Neural cell (in vitro differentiated cells): Measurements from ENCODE around the gene NSUN4.

Experiments
- CTCF ChIP-seq: fragments of 450-650 bp; IDR thresholded peaks from 2 replicates; pipeline ENCODE4 v1.5.1; 2014; ENCODE audit warnings: antibody characterized with exemption, mild to moderate bottlenecking, moderate library complexity; ENCODE audit not compliant: poor library complexity, severe bottlenecking
- EP300 ChIP-seq: fragments of 450-650 bp; conservative IDR thresholded peaks from 2 replicates; pipeline ENCODE4 v1.6.1; 2014; ENCODE audit warnings: antibody characterized with exemption, mild to moderate bottlenecking, moderate library complexity; ENCODE audit not compliant: poor library complexity, severe bottlenecking
- EZH2 ChIP-seq: fragments of 200-600, 300-800 bp; shearing (Covaris generic), sonication (generic); IDR thresholded peaks from 2 replicates; pipeline ENCODE4 v1.6.1; 2014; ENCODE audit warnings: antibody characterized with exemption, low read length, borderline replicate concordance, mild to moderate bottlenecking; ENCODE audit not compliant: insufficient read depth, poor library complexity, severe bottlenecking
- MXI1 ChIP-seq: fragments of 450-650 bp; conservative IDR thresholded peaks from 2 replicates; pipeline ENCODE4 v1.6.1; 2014; ENCODE audit warnings: antibody characterized with exemption, mild to moderate bottlenecking; ENCODE audit not compliant: poor library complexity, severe bottlenecking
- POLR2AphosphoS5 ChIP-seq: IDR thresholded peaks from 2 replicates; pipeline ENCODE4 v1.6.1; 2012
- RAD21 ChIP-seq: fragments of 450-650 bp; conservative IDR thresholded peaks from 2 replicates; pipeline ENCODE4 v1.6.1; 2014; ENCODE audit warnings: antibody characterized with exemption, mild to moderate bottlenecking, moderate library complexity
- REST ChIP-seq: IDR thresholded peaks from 2 replicates; pipeline ENCODE4 v1.6.1; 2012; ENCODE audit warnings: borderline replicate concordance
- SMC3 ChIP-seq: fragments of 450-650 bp; conservative IDR thresholded peaks from 2 replicates; pipeline ENCODE4 v1.6.1; 2014; ENCODE audit warnings: antibody characterized with exemption, mild to moderate bottlenecking, moderate library complexity; ENCODE audit not compliant: poor library complexity
- TAF1 ChIP-seq: IDR thresholded peaks from 2 replicates; pipeline ENCODE4 v1.6.1; 2012; ENCODE audit warnings: low read depth

GRCh38 chr1:46343705-46344104, 3.1 kb downstream of the NSUN4 start:
- TF ChIP-seq CTCF (no peak), POLR2AphosphoS5 (no peak), EZH2 (no peak), EP300 (no peak), MXI1 (no peak), REST (no peak), TAF1 (no peak), RAD21 (no peak), SMC3 (no peak)
